Right ventricle myocardium superior (tissue), 1 donor: ENCODE measurements around the gene PLEKHA6. TPM values are rescaled to one million over a fixed set of nuclear protein-coding genes. Genes with fewer than 3 reads are reported as not detected.
"Not testable (repeated sequence)": the region's sequence is repeated elsewhere in the genome, so short reads cannot be mapped to it uniquely, and the experiment has no call there.

Experiments used
- ATAC-seq: fragments of 200-7000 bp; cut with Tn5 transposase; one replicate; pipeline ENCODE4 v1.9.1; 2020; ENCODE audit warnings: mild to moderate bottlenecking; ENCODE audit not compliant: poor library complexity
- DNase-seq: peaks from one replicate; pipeline ENCODE4 v3.0.0-alpha.2; 2020
- intact Hi-C: fragments of 100-400 bp; cut with DNase I; formaldehyde crosslinking; loops from one replicate; pipeline ENCODE4 v1.11.2; 2022
- total RNA-seq: library from RNA; stranded (reverse); fragmentation: NEBNext Ultra II Directional; extraction: Animal tissue kit (Norgen Biotek cat#: 25700); gene quantifications from one replicate; pipeline ENCODE4 v1.2.1, GENCODE V29; 2021
- donor health status: DM: no; HTN: yes; CAD: no; lungs with severe emphysema.

The PLEKHA6 gene
- total RNA-seq, 1 donor from 2014 or later = 20.0 TPM

GRCh38 chr1:204322339-204322868, 37.3 kb downstream of the PLEKHA6 start:
- no peak for DNase-seq
- intact Hi-C loops = no loop called here
- no peak for ATAC-seq

- peak; percentile 56 for DNase-seq
- intact Hi-C loops = no loop called here
- peak; percentile 62 for ATAC-seq
Observed at GRCh38 chr1:204321665-204322064, 38.1 kb downstream of the PLEKHA6 start.

- ATAC-seq (no peak), DNase-seq (no peak)
- intact Hi-C loops = no loop called here
Observed at GRCh38 chr1:204321051-204321450, 38.7 kb downstream of the PLEKHA6 start.

GRCh38 chr1:204320382-204320804, 39.3 kb downstream of the PLEKHA6 start:
- ATAC-seq = no peak
- intact Hi-C loops = no loop called here
- DNase-seq = no peak

GRCh38 chr1:204319462-204319861, 40.3 kb downstream of the PLEKHA6 start:
- intact Hi-C loops = no loop called here
- ATAC-seq (no peak), DNase-seq (no peak)

- ATAC-seq (peak; percentile 51), DNase-seq (no peak)
- intact Hi-C loops = no loop called here
Observed at GRCh38 chr1:204319027-204319426, 40.7 kb downstream of the PLEKHA6 start.

- ATAC-seq (no peak), DNase-seq (no peak)
- intact Hi-C loops = no loop called here
Observed at GRCh38 chr1:204318324-204318723, 41.4 kb downstream of the PLEKHA6 start.

- DNase-seq = no peak
- intact Hi-C loops = no loop called here
- no peak for ATAC-seq
Observed at GRCh38 chr1:204317170-204317569, 42.6 kb downstream of the PLEKHA6 start.

GRCh38 chr1:204316164-204316563, 43.6 kb downstream of the PLEKHA6 start:
- ATAC-seq = no peak
- intact Hi-C loops = no loop called here
- no peak for DNase-seq

- no peak for DNase-seq
- intact Hi-C loops = no loop called here
- no peak for ATAC-seq
Observed at GRCh38 chr1:204314893-204315658, 44.7 kb downstream of the PLEKHA6 start.

GRCh38 chr1:204314171-204314892, 45.4 kb downstream of the PLEKHA6 start:
- no peak for DNase-seq
- ATAC-seq = no peak
- intact Hi-C loops = no loop called here

- ATAC-seq (no peak), DNase-seq (no peak)
- intact Hi-C loops = no loop called here
Observed at GRCh38 chr1:204313675-204314074, 46.1 kb downstream of the PLEKHA6 start.

- ATAC-seq, intact Hi-C loops, DNase-seq: not testable (repeated sequence)
Observed at GRCh38 chr1:204310970-204311369, 48.8 kb downstream of the PLEKHA6 start.

GRCh38 chr1:204308023-204308628, 51.6 kb downstream of the PLEKHA6 start:
- intact Hi-C loops = no loop called here
- no peak for ATAC-seq
- DNase-seq = no peak

GRCh38 chr1:204307334-204307883, 52.3 kb downstream of the PLEKHA6 start:
- ATAC-seq (peak; percentile 86), DNase-seq (no peak)
- intact Hi-C loops = no loop called here

- intact Hi-C loops = no loop called here
- ATAC-seq = no peak
- no peak for DNase-seq
Observed at GRCh38 chr1:204306076-204306475, 53.7 kb downstream of the PLEKHA6 start.

- no peak for ATAC-seq
- intact Hi-C loops = no loop called here
- no peak for DNase-seq
Observed at GRCh38 chr1:204304067-204304466, 55.7 kb downstream of the PLEKHA6 start.

- intact Hi-C loops = no loop called here
- ATAC-seq (no peak), DNase-seq (no peak)
Observed at GRCh38 chr1:204302769-204303168, 57.0 kb downstream of the PLEKHA6 start.
